Measurements from ENCODE around the gene CSGALNACT2. TPM values are rescaled to one million over a fixed set of nuclear protein-coding genes. Genes with fewer than 3 reads are reported as not detected.

CSGALNACT2 gene
- total RNA-seq, 1 experiment from 2014 or later = 30.0 TPM

- no TSS peak for BruUV-seq (replicated peaks)
- TF ChIP-seq CTCF (IDR thresholded peaks at IDR 0.05; ENCODE audit: unreplicated experiment) = no peak
- POLR2A ChIA-PET = interaction anchor here (0.8 kb wide), 1 partner anchor 17 kb away, joined by 3 read pairs; no protein-coding TSS in a partner anchor
- Mint-ChIP-seq H3K36me3 (ENCODE audit: insufficient read depth, unreplicated experiment) (no peaks in the 10 kb centered on the region), H3K27me3 (ENCODE audit: insufficient read depth, unreplicated experiment) (peaks cover 5% of the 10 kb centered on the region), H3K27ac (ENCODE audit: low read depth, unreplicated experiment) (no peak overlapping the region), H3K9me3 (ENCODE audit: unreplicated experiment) (no peaks in the 10 kb centered on the region), H3K4me3 (ENCODE audit: unreplicated experiment) (no peak overlapping the region), H3K4me1 (ENCODE audit: insufficient read depth, unreplicated experiment) (no peaks in the 10 kb centered on the region)
- CTCF ChIA-PET = interaction anchor here (0.7 kb wide), 1 partner anchor 33 kb away, joined by 3 read pairs; no protein-coding TSS in a partner anchor
- no peak for DNase-seq (ENCODE audit: unreplicated experiment)
- intact Hi-C loops (cut with micrococcal nuclease) = no loop called here
Measured at GRCh38 chr10:43230101-43230908, 92.1 kb downstream of the CSGALNACT2 start.

GRCh38 chr10:43230909-43231522 lies 92.8 kb downstream of the CSGALNACT2 start:
- intact Hi-C loops (cut with micrococcal nuclease) = no loop called here
- H3K27ac Mint-ChIP-seq (ENCODE audit: low read depth, unreplicated experiment) = no peak overlapping the region
- CTCF ChIA-PET = interaction anchor here (0.7 kb wide), 1 partner anchor 32 kb away, joined by 3 read pairs; no protein-coding TSS in a partner anchor
- DNase-seq (ENCODE audit: unreplicated experiment) = no peak
- no peaks in the 10 kb centered on the region for H3K4me1 Mint-ChIP-seq (ENCODE audit: insufficient read depth, unreplicated experiment)
- H3K4me3 Mint-ChIP-seq (ENCODE audit: unreplicated experiment) = no peak overlapping the region
- H3K9me3 Mint-ChIP-seq (ENCODE audit: unreplicated experiment) = no peaks in the 10 kb centered on the region
- no peaks in the 10 kb centered on the region for H3K27me3 Mint-ChIP-seq (ENCODE audit: insufficient read depth, unreplicated experiment)
- BruUV-seq (replicated peaks) = no TSS peak
- POLR2A ChIA-PET = no interaction called here
- TF ChIP-seq CTCF (IDR thresholded peaks at IDR 0.05; ENCODE audit: unreplicated experiment) = no peak
- no peaks in the 10 kb centered on the region for H3K36me3 Mint-ChIP-seq (ENCODE audit: insufficient read depth, unreplicated experiment)

GRCh38 chr10:43231523-43232078 lies 93.4 kb downstream of the CSGALNACT2 start:
- H3K27me3 Mint-ChIP-seq (ENCODE audit: insufficient read depth, unreplicated experiment) = no peaks in the 10 kb centered on the region
- H3K4me3 Mint-ChIP-seq (ENCODE audit: unreplicated experiment) = no peak overlapping the region
- no TSS peak for BruUV-seq (replicated peaks)
- ChIA-PET POLR2A (no interaction called here), CTCF (no interaction called here)
- TF ChIP-seq CTCF (IDR thresholded peaks at IDR 0.05; ENCODE audit: unreplicated experiment) = no peak
- H3K9me3 Mint-ChIP-seq (ENCODE audit: unreplicated experiment) = no peaks in the 10 kb centered on the region
- intact Hi-C loops (cut with micrococcal nuclease) = no loop called here
- DNase-seq (ENCODE audit: unreplicated experiment) = no peak
- H3K36me3 Mint-ChIP-seq (ENCODE audit: insufficient read depth, unreplicated experiment) = no peaks in the 10 kb centered on the region
- no peak overlapping the region for H3K27ac Mint-ChIP-seq (ENCODE audit: low read depth, unreplicated experiment)
- H3K4me1 Mint-ChIP-seq (ENCODE audit: insufficient read depth, unreplicated experiment) = no peaks in the 10 kb centered on the region

All from MCF 10A (cell line).